Keratinocyte (primary cell): ENCODE data around the gene ETHE1. TPM values are rescaled to one million over a fixed set of nuclear protein-coding genes. Genes with fewer than 3 reads are reported as not detected.

Experiments used
- DNase-seq: peaks from one replicate; pipeline ENCODE4 v3.0.0-alpha.2; 2011; ENCODE audit warnings: low read depth, missing footprints, low spot score
- FAIRE-seq: peaks from 2 replicates; lab custom pipeline; 2011; peaks lifted over from hg19 to GRCh38; lab: Jason Lieb, UNC
- H2AFZ ChIP-seq: 2 replicates; pipeline ENCODE4 v1.6.0; 2012; ENCODE audit warnings: low read length, control low read depth, inconsistent platforms; ENCODE audit not compliant: control insufficient read depth
- H3K27ac ChIP-seq: 2 replicates; pipeline ENCODE4 v1.5.1; 2011; ENCODE audit warnings: low read length; ENCODE audit not compliant: control insufficient read depth, insufficient read depth
- H3K27me3 ChIP-seq: 3 replicates; pipeline ENCODE4 v1.6.0; 2011; ENCODE audit warnings: low read length; ENCODE audit not compliant: control insufficient read depth, insufficient read depth; ENCODE audit errors: extremely low read depth
- H3K36me3 ChIP-seq, 2 experiments: 2 replicates in 1 of 2; 3 replicates in 1 of 2; pipeline ENCODE4 v1.5.1; 2011; ENCODE audit warnings: low read length in 2 of 2, mild to moderate bottlenecking in 1 of 2; ENCODE audit not compliant: control insufficient read depth in 2 of 2, insufficient read depth in 2 of 2; ENCODE audit errors: extremely low read depth in 1 of 2
- H3K4me1 ChIP-seq: 3 replicates; pipeline ENCODE4 v1.5.1; 2011; ENCODE audit warnings: low read length; ENCODE audit not compliant: control insufficient read depth, insufficient read depth; ENCODE audit errors: extremely low read depth
- H3K4me2 ChIP-seq: 3 replicates; pipeline ENCODE4 v1.6.0; 2011; ENCODE audit warnings: low read depth, low read length; ENCODE audit not compliant: control insufficient read depth, insufficient read depth; ENCODE audit errors: extremely low read depth
- H3K4me3 ChIP-seq, 3 experiments: fragments of 200-600 bp in 1 of 3; sonication (generic) in 1 of 3; 2 replicates in 2 of 3; 3 replicates in 1 of 3; pipeline ENCODE4 v1.5.1; 2011 to 2016; ENCODE audit warnings: low read length in 3 of 3, mild to moderate bottlenecking in 3 of 3, control low read depth in 2 of 3, inconsistent platforms in 1 of 3, low read depth in 1 of 3, mixed read lengths in 1 of 3, mixed run types in 1 of 3, moderate library complexity in 1 of 3; ENCODE audit not compliant: control insufficient read depth in 2 of 3, insufficient read depth in 2 of 3; ENCODE audit errors: extremely low read depth in 1 of 3
- H3K79me2 ChIP-seq: 2 replicates; pipeline ENCODE4 v1.6.0; 2012; ENCODE audit warnings: low read length; ENCODE audit not compliant: control insufficient read depth, insufficient read depth
- H3K9ac ChIP-seq: 3 replicates; pipeline ENCODE4 v1.6.0; 2011; ENCODE audit warnings: low read length; ENCODE audit not compliant: control insufficient read depth, insufficient read depth; ENCODE audit errors: extremely low read depth
- H3K9me1 ChIP-seq: 3 replicates; pipeline ENCODE4 v1.6.0; 2011; ENCODE audit warnings: low read length; ENCODE audit not compliant: control insufficient read depth, insufficient read depth; ENCODE audit errors: extremely low read depth
- H3K9me3 ChIP-seq: 2 replicates; pipeline ENCODE4 v1.5.1; 2012; ENCODE audit warnings: low read depth, low read length; ENCODE audit not compliant: control insufficient read depth
- H4K20me1 ChIP-seq: 3 replicates; pipeline ENCODE4 v1.6.0; 2011; ENCODE audit warnings: low read length; ENCODE audit not compliant: control insufficient read depth, insufficient read depth; ENCODE audit errors: extremely low read depth
- EZH2 ChIP-seq: IDR thresholded peaks from one replicate; pipeline ENCODE4 v1.6.1; 2012; ENCODE audit warnings: inconsistent platforms, mild to moderate bottlenecking, low read length, moderate library complexity
- dilution Hi-C: fragments of 300-500 bp; cut with MboI; formaldehyde crosslinking; loops from one replicate; pipeline ENCODE4 v1.7.0; 2020; ENCODE audit warnings: low sequenced_read_pairs; ENCODE audit not compliant: extremely low pct_ligation_motif_present
- polyA plus RNA-seq, 5 experiments: library from polyadenylated mRNA; depleted of rRNA in 3 of 5; stranded (reverse) in 3 of 5; stranded (forward) in 1 of 5; unstranded in 1 of 5; fragments of >200 nt; gene quantifications; 1 replicate in 1 of 5; 2 replicates in 3 of 5; 3 replicates in 1 of 5; pipeline versions ENCODE4 v1.2.1 to v1.2.3, GENCODE V29; 2011 to 2012; ENCODE audit warnings: missing spikeins in 2 of 5, low read depth in 1 of 5, low replicate concordance in 1 of 5
- TF ChIP-seq, protein P1 (sequence below), 3 experiments: IDR thresholded peaks in 1 of 3; conservative IDR thresholded peaks in 1 of 3; optimal IDR thresholded peaks in 1 of 3; 2 replicates in 2 of 3; 3 replicates in 1 of 3; pipeline versions ENCODE3 to v1.5.1; 2011; ENCODE audit warnings: low read length in 3 of 3, mild to moderate bottlenecking in 3 of 3, moderate library complexity in 2 of 3, control low read depth in 1 of 3, inconsistent platforms in 1 of 3; ENCODE audit not compliant: insufficient read depth in 2 of 3; ENCODE audit errors: extremely low read depth in 1 of 3

The ETHE1 gene
- polyA plus RNA-seq, 1 donor (not counting 4 experiments of a cell fraction or from before 2014, with no cell fraction given), result 234 TPM

DNA sequence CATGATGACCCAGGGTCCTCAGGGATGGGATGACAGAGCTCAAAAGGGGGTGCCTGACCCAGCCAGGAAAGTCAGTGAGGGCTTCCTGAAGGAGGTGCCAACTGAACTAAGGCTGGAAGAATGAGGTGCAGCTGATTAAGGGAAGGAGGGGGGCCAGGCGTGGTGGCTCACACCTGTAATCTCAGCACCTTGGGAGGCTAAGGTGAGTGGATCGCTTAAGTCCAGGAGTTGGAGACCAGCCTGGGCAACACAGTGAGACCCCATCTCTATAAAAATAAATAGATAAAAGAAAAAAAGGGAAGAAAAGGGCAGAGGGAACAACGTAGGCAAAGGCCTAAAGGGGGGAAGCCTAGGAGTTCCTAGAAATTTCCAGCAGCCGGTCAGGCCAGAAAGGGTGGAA is 52.5 kb downstream of the ETHE1 start:
- no peak overlapping the region for H2AFZ ChIP-seq
- peak overlapping the region; percentile 66 for H3K4me2 ChIP-seq

DNA sequence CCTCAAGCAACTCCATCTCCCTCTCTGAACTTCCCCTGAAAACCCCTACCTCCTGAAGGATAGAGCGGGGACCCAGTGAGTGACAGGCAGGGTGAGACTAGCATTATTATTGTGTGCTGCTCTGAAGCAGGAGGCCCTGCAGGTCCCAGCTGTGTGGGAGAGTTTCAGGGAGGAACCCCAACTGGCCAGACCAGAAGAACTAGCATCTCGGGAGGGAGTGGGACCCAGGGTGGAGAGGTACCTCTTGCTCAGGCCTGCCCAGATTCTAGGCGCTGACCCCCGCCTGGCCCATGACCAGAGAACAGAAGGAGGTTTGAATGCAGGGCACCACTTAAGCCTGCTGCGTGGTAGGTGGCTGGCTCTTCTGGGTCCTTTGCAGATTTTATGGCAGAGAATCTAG is 55.9 kb downstream of the ETHE1 start:
- no peaks in the 10 kb centered on the region for H3K79me2 ChIP-seq
- FAIRE-seq (no peak), DNase-seq (no peak)
- H2AFZ ChIP-seq, result peak overlapping the region; percentile 6
- no peak overlapping the region for H3K4me3 ChIP-seq
- H3K4me2 ChIP-seq, result peak overlapping the region; percentile 10
- dilution Hi-C loops, result no loop called here
- H3K36me3 ChIP-seq, result peaks cover 0 to 8% of the 10 kb centered on the region in 2 experiments
- no peaks in the 10 kb centered on the region for H3K9me3 ChIP-seq
- peaks cover 52% of the 10 kb centered on the region for H3K4me1 ChIP-seq
- H3K27ac ChIP-seq, result peak overlapping the region; percentile 14
- no peaks in the 10 kb centered on the region for H4K20me1 ChIP-seq
- TF ChIP-seq, protein P1, sequence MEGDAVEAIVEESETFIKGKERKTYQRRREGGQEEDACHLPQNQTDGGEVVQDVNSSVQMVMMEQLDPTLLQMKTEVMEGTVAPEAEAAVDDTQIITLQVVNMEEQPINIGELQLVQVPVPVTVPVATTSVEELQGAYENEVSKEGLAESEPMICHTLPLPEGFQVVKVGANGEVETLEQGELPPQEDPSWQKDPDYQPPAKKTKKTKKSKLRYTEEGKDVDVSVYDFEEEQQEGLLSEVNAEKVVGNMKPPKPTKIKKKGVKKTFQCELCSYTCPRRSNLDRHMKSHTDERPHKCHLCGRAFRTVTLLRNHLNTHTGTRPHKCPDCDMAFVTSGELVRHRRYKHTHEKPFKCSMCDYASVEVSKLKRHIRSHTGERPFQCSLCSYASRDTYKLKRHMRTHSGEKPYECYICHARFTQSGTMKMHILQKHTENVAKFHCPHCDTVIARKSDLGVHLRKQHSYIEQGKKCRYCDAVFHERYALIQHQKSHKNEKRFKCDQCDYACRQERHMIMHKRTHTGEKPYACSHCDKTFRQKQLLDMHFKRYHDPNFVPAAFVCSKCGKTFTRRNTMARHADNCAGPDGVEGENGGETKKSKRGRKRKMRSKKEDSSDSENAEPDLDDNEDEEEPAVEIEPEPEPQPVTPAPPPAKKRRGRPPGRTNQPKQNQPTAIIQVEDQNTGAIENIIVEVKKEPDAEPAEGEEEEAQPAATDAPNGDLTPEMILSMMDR (optimal IDR thresholded peaks at IDR 0.05 in 1 of 3, IDR thresholded peaks at IDR 0.05 in 1 of 3, conservative IDR thresholded peaks at IDR 0.05 in 1 of 3; ENCODE audit: extremely low read depth in 1 of 3, insufficient read depth in 2 of 3, low read length in 3 of 3), result no peak
- TF ChIP-seq EZH2, result no peak
- no peaks in the 10 kb centered on the region for H3K27me3 ChIP-seq
- peak overlapping the region; percentile 37 for H3K9ac ChIP-seq
- peaks cover 4% of the 10 kb centered on the region for H3K9me1 ChIP-seq

More for the DNA sequence above, 52.5 kb downstream of the ETHE1 start:
- TF ChIP-seq, protein P1 (optimal IDR thresholded peaks at IDR 0.05 in 1 of 3, IDR thresholded peaks at IDR 0.05 in 1 of 3, conservative IDR thresholded peaks at IDR 0.05 in 1 of 3; ENCODE audit: extremely low read depth in 1 of 3, insufficient read depth in 2 of 3, low read length in 3 of 3), result no peak
- TF ChIP-seq EZH2, result no peak
- Histone ChIP-seq H3K9me3 (no peaks in the 10 kb centered on the region), H3K79me2 (no peaks in the 10 kb centered on the region), H3K9ac (peak overlapping the region; percentile 41), H3K36me3 (peaks cover 3 to 17% of the 10 kb centered on the region in 2 experiments), H3K9me1 (peaks cover 2% of the 10 kb centered on the region), H3K4me1 (peaks cover 32% of the 10 kb centered on the region), H3K27ac (no peak overlapping the region), H4K20me1 (no peaks in the 10 kb centered on the region), H3K4me3 (no peak overlapping the region), H3K27me3 (no peaks in the 10 kb centered on the region)
- no peak for FAIRE-seq
- dilution Hi-C loops, result no loop called here
- DNase-seq, result no peak
